Stimulated activated CD4-positive, alpha-beta T cell treated with anti-CD3 and anti-CD28 coated beads, Interleukin-15, amount 100 ng/mL, for 48 hours (primary cell): Measurements from ENCODE around the gene VGF.
"Not testable (repeated sequence)": the region's sequence is repeated elsewhere in the genome, so short reads cannot be mapped to it uniquely, and the experiment has no call there.

ENCODE experiments used
- DNase-seq, 2 donors: peaks; one replicate each; pipeline ENCODE4 v3.0.0-alpha.2; 2020; ENCODE audit warnings: low read depth in 2 of 2

VGF gene

GRCh38 chr7:101137651-101138212, 27.6 kb downstream of the VGF start:
- DNase-seq = no peak

GRCh38 chr7:101134399-101134980, 30.9 kb downstream of the VGF start:
- no peak for DNase-seq

- DNase-seq = no peak
Measured at GRCh38 chr7:101133621-101134398, 31.6 kb downstream of the VGF start.

- DNase-seq = not testable (repeated sequence)
Measured at GRCh38 chr7:101132626-101133600, 32.5 kb downstream of the VGF start.

- DNase-seq = no peak
Measured at GRCh38 chr7:101129603-101130117, 35.7 kb downstream of the VGF start.

- DNase-seq = no peak
Measured at GRCh38 chr7:101128040-101128834, 37.1 kb downstream of the VGF start.

- DNase-seq = no peak
Measured at GRCh38 chr7:101127460-101128039, 37.8 kb downstream of the VGF start.

GRCh38 chr7:101126651-101127459, 38.5 kb downstream of the VGF start, which contains the start of gene SERPINE1:
SERPINE1 (plus strand) TSS chr7:101127104; CDS start chr7:101128394, 1,290 bp downstream.
- DNase-seq = peak in 1 of 2 donors; percentile 26

GRCh38 chr7:101125989-101126650, 39.2 kb downstream of the VGF start:
- no peak for DNase-seq

GRCh38 chr7:101124376-101125056, 40.9 kb downstream of the VGF start:
- no peak for DNase-seq

- DNase-seq = no peak
Measured at GRCh38 chr7:101123703-101124068, 41.7 kb downstream of the VGF start.

GRCh38 chr7:101122933-101123702, 42.3 kb downstream of the VGF start:
- DNase-seq = no peak

GRCh38 chr7:101121991-101122932, 43.1 kb downstream of the VGF start:
- no peak for DNase-seq

- not testable (repeated sequence) for DNase-seq
Measured at GRCh38 chr7:101121631-101121990, 43.8 kb downstream of the VGF start.

- no peak for DNase-seq
Measured at GRCh38 chr7:101120315-101120714, 45.1 kb downstream of the VGF start.

GRCh38 chr7:101119876-101120275, 45.5 kb downstream of the VGF start:
- DNase-seq = no peak

GRCh38 chr7:101118856-101119255, 46.5 kb downstream of the VGF start:
- no peak for DNase-seq
